Hepatic stellate cell (primary cell): ENCODE measurements around the gene IL6ST.

ENCODE experiments used
- DNase-seq: peaks from one replicate; pipeline ENCODE4 v3.0.0; 2011; ENCODE audit warnings: low spot score

IL6ST gene

DNA sequence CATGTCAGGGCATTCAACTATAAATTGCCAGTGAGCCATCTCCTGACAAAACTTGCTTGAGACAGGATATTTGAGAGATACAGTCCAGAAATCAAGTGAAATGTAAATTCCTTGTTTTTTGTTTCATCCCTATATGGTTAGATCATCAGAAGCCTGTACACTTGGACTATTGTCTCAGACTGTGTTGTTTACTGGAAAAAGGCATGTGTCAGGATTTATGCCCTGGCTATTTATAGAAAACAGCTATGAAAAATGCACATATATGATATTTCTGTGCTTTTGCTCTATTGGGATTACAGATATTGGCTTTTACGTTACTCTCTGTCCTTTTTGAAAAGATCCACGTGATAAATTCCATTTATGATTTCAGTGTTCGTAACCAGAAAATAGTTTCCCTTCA lies 99.4 kb downstream of the IL6ST start:
- no peak for DNase-seq

DNA sequence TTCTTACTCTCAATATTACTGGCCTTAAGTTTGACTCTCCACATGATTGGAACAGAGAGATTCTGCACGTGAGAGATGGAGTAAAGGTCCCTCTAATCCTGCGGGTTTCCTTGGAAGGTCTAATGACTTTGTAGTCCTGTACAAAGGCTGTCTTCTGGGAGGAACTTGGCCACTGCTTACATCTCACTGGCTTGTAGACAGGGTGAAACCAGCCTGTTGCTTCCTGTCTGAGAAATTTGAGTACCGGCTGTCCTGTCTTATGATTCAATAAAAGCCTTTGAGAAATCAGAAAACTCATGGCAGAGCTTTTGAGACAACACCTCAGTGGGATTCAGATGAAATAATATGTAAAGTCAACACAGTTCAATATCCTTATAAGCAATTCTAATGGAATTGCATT lies 100.6 kb downstream of the IL6ST start:
- no peak for DNase-seq

DNA sequence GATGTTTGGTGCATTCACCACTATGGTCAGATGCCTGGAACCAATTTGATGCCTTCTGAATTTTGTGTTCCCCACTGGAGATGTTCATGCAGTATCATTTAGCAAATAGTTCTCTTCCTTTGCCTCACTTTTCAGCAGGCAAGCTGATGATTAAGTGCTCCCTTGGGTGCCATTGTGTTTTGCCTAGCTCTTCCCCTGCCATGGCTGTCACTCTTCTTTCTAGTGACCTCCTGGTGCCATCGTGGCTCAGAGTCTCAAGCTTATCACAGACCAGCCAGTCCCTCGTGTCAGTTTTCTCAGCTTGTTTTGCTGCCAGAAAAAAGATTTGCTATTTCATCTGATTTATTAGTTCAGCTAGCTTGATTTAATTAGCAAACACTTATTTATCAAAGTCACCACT lies 102.3 kb downstream of the IL6ST start:
- DNase-seq = no peak

DNA sequence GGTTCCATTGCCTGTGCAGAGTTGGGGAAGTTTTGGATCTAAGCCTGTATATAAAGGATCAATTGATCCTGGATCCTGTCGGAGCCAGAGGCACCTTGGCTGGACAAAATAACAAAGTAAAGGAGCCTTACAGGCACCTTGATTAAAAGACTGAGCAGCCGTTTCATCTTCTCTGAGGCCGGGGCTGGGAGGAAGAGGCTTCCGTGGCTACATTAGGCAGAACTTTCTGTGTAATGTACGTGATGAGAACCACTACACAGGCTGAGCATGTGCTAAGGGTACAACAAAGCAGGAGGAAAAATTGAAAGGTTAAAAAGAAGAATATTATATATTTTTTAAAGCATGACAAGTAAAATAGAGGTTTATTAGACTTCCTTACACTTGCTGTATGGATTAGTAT lies 106.6 kb downstream of the IL6ST start:
- DNase-seq = no peak

DNA sequence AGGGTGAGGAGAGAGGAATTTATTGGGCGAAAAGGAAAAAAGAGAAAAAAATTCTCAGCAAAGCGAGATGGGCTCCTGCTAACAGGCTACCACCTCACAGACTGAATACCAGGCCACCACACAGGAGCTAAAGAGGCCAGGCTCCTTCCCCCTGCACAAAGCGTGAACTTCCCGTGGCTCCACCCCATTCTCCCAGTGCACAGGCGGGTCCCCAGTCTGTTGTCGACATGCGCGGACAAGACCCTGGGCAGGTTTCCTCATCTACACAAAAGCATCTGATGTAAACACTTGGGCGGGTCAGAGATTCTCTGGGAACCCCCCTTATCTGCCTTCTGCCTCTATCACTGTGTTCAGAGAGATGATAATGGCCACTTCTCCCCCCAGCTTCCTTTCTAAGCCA lies 109.4 kb downstream of the IL6ST start:
- DNase-seq = no peak
